Nucleus accumbens (tissue), 56 donors: ENCODE results near the gene LDLR.
"Not testable (repeated sequence)": the region's sequence is repeated elsewhere in the genome, so short reads cannot be mapped to it uniquely, and the experiment has no call there.

Experiments
- DNase-seq, 56 donors: peaks; one replicate each; lab custom pipeline; 2025; lab: John Stamatoyannopoulos, UW

The LDLR gene

DNA sequence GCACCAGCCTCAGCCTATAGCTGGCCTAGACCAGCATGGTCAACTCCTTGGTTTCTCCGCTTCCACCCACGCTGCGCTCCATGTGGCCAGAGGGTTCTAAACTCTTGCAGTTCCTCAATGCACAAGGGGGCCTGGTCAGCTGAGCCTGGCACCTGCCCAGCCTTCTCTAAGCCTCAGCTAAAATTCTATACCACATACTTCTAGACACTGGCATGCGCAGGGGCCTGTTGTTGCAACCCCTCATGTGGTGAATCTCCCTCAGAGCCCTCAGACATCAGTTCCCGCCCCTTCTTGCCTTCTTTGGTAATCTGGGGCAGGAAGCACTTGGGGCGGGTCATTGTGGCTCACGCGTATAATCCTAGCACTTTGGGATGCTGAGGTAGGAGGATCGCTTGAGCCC is 19.7 kb upstream of the LDLR start:
- no peak for DNase-seq

DNA sequence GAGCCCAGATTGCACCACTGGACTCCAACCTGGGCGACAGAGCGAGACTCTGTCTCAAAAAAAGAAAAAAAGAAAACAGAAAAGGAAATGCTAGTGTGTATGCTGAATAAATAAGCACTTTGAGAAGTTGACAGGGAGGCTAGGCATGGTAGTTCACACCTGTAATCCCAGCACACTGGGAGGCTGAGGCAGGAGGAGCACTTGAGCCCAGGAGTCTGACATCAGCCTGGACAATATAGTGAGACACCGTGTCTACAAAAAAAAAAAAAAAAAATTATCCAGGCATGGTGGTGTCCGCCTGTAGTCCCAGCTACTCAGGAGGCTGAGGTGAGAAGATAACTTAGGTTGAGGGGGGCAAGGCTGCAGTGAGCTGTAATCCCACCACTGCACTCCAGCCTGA is 19.1 kb upstream of the LDLR start:
- no peak for DNase-seq

DNA sequence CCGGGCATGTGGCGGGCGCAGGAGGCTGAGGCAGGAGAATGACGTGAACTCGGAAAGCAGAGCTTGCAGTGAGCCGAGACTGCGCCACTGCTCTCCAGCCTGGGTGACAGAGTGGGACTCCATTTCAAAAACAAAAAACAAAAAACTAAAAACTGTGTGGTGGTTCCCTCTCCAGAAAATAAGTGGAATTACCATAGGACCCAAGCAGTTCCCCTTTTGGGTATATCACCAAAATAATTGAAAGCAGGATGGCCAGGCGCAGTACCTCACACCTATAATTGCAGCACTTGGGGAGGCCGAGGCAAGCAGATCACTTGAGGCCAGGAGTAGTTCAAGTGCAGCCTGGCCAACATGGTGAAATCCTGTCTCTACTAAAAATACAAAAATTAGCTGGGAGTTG is 15.7 kb upstream of the LDLR start:
- no peak for DNase-seq

GRCh38 chr19:11076792-11077191 is 12.5 kb upstream of the LDLR start:
- DNase-seq, result not testable (repeated sequence)

GRCh38 chr19:11078893-11079292 is 10.4 kb upstream of the LDLR start:
- DNase-seq, result no peak

- no peak for DNase-seq
Observed at GRCh38 chr19:11079999-11080398, 9.3 kb upstream of the LDLR start.

DNA sequence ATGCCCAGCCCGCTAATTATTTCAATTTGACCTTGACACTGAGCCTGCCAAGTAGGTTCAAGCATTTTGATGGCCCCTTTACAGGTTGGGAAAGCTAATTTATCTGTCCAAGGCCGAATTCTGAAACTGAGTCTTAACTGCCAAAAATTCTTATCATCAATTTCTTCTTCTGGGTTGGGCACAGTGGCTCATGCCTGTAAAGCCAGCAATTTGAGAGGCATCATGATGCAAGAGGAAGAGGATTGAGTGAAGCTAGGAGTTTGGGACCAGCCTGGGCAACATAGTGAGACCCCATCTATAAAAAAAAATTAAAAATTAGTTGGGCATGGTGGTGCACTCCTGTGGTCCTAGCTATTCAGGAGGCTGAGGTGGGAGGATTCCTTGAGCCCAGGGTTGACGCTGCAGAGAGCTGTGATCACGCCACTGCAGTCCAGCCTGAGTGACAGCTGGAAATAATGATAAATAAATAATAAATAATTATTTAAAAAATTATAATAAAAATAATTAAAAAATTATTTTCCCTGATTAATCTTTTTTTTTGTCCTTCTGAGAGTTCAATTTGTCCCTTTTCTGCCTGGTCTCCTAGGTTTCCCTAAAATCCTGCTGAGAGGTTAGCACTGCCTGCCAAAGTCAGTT is 1.3 kb upstream of the LDLR start:
- no peak for DNase-seq

DNA sequence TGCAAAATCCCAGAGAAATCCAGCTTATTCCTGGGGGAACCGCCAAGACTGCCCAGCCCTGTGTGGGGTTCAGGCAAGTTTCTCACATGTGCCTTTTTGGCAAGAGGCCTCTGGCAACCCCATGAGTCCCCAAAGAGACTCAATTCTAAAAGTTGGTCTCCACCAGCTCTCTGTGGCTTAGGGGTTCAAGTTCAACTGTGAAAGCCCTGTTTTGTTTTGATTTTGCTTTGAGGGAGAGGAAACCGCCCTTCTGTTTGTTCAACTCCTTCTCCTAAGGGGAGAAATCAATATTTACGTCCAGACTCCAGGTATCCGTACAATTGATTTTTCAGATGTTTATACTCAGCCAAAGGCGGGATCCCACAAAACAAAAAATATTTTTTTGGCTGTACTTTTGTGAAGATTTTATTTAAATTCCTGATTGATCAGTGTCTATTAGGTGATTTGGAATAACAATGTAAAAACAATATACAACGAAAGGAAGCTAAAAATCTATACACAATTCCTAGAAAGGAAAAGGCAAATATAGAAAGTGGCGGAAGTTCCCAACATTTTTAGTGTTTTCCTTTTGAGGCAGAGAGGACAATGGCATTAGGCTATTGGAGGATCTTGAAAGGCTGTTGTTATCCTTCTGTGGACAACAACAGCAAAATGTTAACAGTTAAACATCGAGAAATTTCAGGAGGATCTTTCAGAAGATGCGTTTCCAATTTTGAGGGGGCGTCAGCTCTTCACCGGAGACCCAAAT is 583 bp upstream of the LDLR start:
- peak in 14 of 56 donors; percentile 3 to 56 (median 25) for DNase-seq

DNA sequence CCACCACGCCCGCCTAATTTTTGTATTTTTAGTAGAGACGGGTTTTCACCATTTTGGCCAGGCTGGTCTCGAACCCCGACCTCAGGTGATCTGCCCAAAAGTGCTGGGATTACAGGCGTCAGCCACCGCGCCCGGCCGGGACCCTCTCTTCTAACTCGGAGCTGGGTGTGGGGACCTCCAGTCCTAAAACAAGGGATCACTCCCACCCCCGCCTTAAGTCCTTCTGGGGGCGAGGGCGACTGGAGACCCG is 676 bp downstream of the LDLR start:
- not testable (repeated sequence) for DNase-seq

- DNase-seq, result peak; percentile 44 to 98 (median 91)
Observed at GRCh38 chr19:11090264-11090996, 1.2 kb downstream of the LDLR start.

DNA sequence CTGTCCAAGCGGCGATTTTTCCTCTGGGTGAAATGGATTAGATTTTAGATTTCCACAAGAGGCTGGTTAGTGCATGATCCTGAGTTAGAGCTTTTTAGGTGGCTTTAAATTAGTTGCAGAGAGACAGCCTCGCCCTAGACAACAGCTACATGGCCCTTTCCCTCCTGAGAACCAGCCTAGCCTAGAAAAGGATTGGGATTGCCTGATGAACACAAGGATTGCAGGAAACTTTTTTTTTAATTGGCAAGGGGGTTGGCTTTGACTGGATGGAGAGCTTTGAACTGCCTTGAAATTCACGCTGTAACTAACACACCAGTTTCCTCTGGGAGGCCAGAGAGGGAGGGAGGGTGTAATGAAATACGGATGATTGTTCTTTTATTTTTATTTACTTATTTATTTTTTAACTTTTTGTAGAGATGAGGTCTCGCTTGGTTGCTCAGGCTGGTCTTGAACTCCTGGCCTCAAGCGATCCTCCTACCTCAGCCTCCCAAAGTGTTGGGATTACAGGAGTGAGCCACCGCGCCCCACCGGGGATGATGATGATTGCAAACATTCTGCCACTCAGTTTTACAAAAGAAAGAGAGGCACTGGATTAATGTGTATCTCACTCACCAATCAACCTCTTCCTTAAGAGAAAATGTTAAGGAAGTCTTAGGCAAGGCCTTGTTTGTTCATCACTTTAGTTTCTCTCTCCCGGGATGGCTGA is 1.9 kb downstream of the LDLR start:
- peak in 1 of 56 donors; percentile 11 for DNase-seq

DNA sequence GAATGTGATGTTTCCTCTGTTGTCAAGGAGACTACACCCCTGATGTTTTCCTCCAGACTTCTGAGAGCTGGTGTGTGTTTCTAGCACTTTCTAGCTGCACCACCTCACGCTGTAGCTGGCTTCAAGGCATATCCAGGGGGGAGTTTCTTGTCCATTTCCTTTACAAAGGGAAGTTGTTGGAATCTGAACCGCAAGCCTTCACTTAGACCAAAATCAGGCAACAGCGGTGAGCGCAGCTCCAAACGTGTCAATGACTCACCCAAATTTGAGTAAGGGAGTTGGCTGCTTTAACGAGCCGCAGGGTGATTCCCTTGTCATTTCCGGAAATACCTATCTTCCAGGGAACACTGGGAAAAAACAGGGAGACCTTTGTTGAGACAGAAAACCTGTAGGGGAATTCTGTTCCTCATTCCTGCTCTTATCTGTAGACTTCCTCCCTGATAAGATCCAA is 2.5 kb downstream of the LDLR start:
- peak in 28 of 56 donors; percentile 9 to 54 (median 23) for DNase-seq

- DNase-seq, result peak in 2 of 56 donors; percentile 10 to 31
Observed at GRCh38 chr19:11092181-11092538, 2.9 kb downstream of the LDLR start.

GRCh38 chr19:11093689-11094238 is 4.5 kb downstream of the LDLR start:
- no peak for DNase-seq

DNA sequence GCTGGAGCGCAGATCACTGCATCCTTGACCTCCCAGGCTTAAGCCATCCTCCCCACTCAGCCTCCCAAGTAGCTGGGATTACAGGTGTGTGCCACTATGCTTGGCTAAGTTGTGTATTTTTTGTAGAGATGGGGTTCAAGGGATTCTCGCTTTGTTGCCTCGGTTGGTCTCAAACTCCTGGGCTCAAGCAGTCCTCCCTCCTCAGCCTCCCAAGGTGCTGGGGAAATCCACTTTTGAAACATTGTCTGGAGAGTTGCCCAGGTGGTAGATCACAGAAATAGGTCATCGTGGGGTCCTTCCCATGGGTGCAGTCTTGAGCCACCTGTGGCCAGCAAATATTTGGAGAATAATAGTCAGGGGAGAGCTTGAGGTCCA is 5.2 kb downstream of the LDLR start:
- no peak for DNase-seq

DNA sequence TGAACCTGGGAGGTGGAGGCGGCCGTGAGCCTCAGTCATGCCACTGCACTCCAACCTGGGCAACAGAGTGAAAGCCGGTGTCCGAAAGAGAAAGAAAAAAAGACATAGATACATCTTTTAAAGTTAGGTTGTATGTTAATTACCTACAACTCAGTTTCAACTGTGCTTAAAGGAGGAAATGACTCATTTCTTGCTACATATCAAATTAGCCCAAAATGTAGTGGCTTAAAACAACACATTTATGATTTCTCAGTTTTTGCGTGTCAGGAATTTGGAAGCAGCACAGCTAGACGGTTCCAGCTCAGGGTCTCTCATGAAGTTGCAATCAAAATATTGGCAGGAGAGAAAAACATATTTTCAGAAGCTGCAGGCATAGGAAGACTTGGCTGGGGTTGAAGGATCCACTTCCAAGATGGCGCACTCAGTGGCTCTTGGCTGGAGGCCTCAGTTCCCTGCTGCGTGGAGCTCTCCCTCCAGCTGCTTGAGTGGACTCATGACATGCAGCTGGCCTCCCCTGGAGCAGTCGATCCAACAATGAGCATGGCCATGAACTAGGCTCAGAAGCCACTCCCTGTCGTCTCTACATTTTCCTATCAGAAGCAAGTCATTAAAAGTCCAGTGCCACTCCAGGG is 7.1 kb downstream of the LDLR start:
- no peak for DNase-seq

DNA sequence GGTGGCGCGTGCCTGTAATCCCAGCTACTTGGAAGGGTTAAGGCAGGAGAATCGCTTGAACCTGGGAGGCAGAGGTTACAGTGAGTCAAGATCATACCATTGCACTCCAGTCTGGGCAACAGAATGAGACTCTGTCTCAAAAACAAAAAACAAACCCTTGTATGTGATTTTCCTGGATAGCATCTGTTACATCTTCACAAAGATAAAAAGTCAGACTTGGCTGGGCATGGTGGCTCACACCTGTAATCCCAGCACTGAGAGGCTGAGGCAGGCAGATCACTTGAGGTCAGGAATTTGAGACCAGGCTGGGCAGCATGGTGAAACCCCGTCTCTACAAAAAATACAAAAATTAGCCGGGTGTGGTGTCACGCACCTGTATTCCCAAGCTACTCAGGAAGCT is 8.1 kb downstream of the LDLR start:
- not testable (repeated sequence) for DNase-seq

GRCh38 chr19:11098327-11098726 is 9.1 kb downstream of the LDLR start:
- DNase-seq, result no peak

GRCh38 chr19:11098861-11099260 is 9.6 kb downstream of the LDLR start:
- DNase-seq, result no peak

GRCh38 chr19:11100049-11100448 is 10.8 kb downstream of the LDLR start:
- DNase-seq, result no peak

DNA sequence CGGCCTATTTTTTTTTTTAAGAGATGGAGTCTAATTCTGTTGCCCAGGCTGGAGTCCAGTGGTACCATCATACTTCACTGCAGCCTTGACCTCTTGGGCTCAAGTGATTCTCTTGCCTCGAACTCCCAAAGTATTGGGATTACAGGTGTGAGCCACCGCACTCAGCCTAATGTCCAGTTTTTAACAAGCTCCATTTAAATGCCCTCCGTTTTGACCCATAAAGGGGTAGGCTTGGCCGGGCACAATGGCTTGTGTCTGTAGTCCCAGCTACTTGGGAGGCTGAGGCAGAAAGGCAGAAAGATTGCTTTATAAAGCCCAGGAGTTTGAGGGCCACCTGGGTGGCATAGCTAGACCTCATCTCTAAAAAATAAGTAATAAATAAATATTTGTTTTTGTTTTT is 11.8 kb downstream of the LDLR start:
- DNase-seq, result no peak
